SU-DHL-6 (cell line): ENCODE results near the gene FOXN3.

Experiments
- H2AFZ ChIP-seq: fragments of 200-600 bp; sonication (generic); 2 replicates; pipeline ENCODE4 v1.6.1; 2014; ENCODE audit warnings: low read depth, mild to moderate bottlenecking, moderate library complexity, mixed read lengths, antibody characterized with exemption, low read length; ENCODE audit not compliant: severe bottlenecking
- H3F3A ChIP-seq: fragments of 200-600 bp; shearing (Covaris generic); 2 replicates; pipeline ENCODE4 v1.6.0; 2016; ENCODE audit warnings: antibody characterized with exemption, mild to moderate bottlenecking; ENCODE audit not compliant: insufficient read depth
- H3K27ac ChIP-seq: fragments of 200-600 bp; sonication (generic); 2 replicates; pipeline ENCODE4 v1.5.1; 2016; ENCODE audit warnings: low read depth, mild to moderate bottlenecking, low read length, moderate library complexity, mixed read lengths
- H3K27me3 ChIP-seq: fragments of 200-600 bp; sonication (generic), shearing (Covaris generic); 2 replicates; pipeline ENCODE4 v1.6.0; 2014; ENCODE audit warnings: mild to moderate bottlenecking, low read length
- H3K36me3 ChIP-seq: fragments of 200-600 bp; sonication (generic); 2 replicates; pipeline ENCODE4 v1.6.1; 2014; ENCODE audit warnings: mild to moderate bottlenecking, low read length, mixed read lengths
- H3K4me2 ChIP-seq: fragments of 300-600, 200-600 bp; shearing (Covaris generic), sonication (generic); 2 replicates; pipeline ENCODE4 v1.6.0; 2014; ENCODE audit warnings: low read length, low read depth, mild to moderate bottlenecking; ENCODE audit not compliant: poor library complexity, severe bottlenecking
- H3K4me3 ChIP-seq: fragments of 200-600 bp; sonication (generic); 2 replicates; pipeline ENCODE4 v1.5.1; 2014; ENCODE audit warnings: antibody characterized with exemption, low read length, mild to moderate bottlenecking, mixed read lengths; ENCODE audit not compliant: insufficient read depth, poor library complexity, severe bottlenecking
- H3K79me2 ChIP-seq: fragments of 200-600 bp; sonication (generic); 2 replicates; pipeline ENCODE4 v1.6.1; 2014; ENCODE audit warnings: mild to moderate bottlenecking, low read length, moderate library complexity; ENCODE audit not compliant: insufficient read depth
- H3K9ac ChIP-seq: fragments of 200-600 bp; sonication (generic); 2 replicates; pipeline ENCODE4 v1.7.0; 2014; ENCODE audit warnings: mild to moderate bottlenecking, low read length
- H3K9me2 ChIP-seq: fragments of 200-600 bp; sonication (generic); replicated peaks from 2 replicates; pipeline ENCODE4 v1.6.1; 2014; ENCODE audit warnings: low read length; ENCODE audit not compliant: insufficient read depth
- H3K9me3 ChIP-seq: fragments of 200-600 bp; sonication (generic); 2 replicates; pipeline ENCODE4 v1.6.1; 2014; ENCODE audit warnings: low read length, mixed read lengths; ENCODE audit not compliant: insufficient read depth
- H4K20me1 ChIP-seq: fragments of 200-600 bp; sonication (generic); 2 replicates; pipeline ENCODE4 v1.6.1; 2014; ENCODE audit warnings: low read depth, mild to moderate bottlenecking, antibody characterized with exemption, low read length, moderate library complexity, mixed read lengths
- CTCF ChIP-seq: fragments of 200-600 bp; sonication (generic); IDR thresholded peaks from one replicate; pipeline ENCODE4 v1.5.1; 2017; ENCODE audit warnings: antibody characterized with exemption, mild to moderate bottlenecking, low read length, moderate library complexity; ENCODE audit not compliant: insufficient read depth, poor library complexity, severe bottlenecking
- EZH2phosphoT487 ChIP-seq: fragments of 200-600 bp; sonication (generic), shearing (Covaris generic); conservative IDR thresholded peaks from 2 replicates; pipeline ENCODE4 v1.6.1; 2018; ENCODE audit warnings: mild to moderate bottlenecking, antibody characterized with exemption, low read length, moderate library complexity, mixed read lengths

Gene FOXN3

GRCh38 chr14:89339158-89339557 is 77.9 kb downstream of the FOXN3 start:
- Histone ChIP-seq H4K20me1 (no peaks in the 10 kb centered on the region), H3K4me3 (no peak overlapping the region), H2AFZ (no peak overlapping the region), H3K79me2 (peaks cover 68% of the 10 kb centered on the region), H3K9me3 (no peaks in the 10 kb centered on the region), H3K27me3 (no peaks in the 10 kb centered on the region), H3K9me2 (no peaks in the 10 kb centered on the region), H3F3A (peaks cover 44% of the 10 kb centered on the region), H3K9ac (peak overlapping the region; percentile 52), H3K4me2 (peak overlapping the region; percentile 54), H3K27ac (peak overlapping the region; percentile 89), H3K36me3 (no peaks in the 10 kb centered on the region)
- no peak for TF ChIP-seq EZH2phosphoT487
- no peak for TF ChIP-seq CTCF

GRCh38 chr14:89336338-89336737 is 80.7 kb downstream of the FOXN3 start:
- Histone ChIP-seq H3F3A (peaks cover 37% of the 10 kb centered on the region), H2AFZ (no peak overlapping the region), H3K36me3 (no peaks in the 10 kb centered on the region), H3K4me2 (peak overlapping the region; percentile 53), H3K79me2 (peaks cover 65% of the 10 kb centered on the region), H3K27me3 (no peaks in the 10 kb centered on the region), H3K9ac (peak overlapping the region; percentile 34), H3K9me2 (no peaks in the 10 kb centered on the region), H3K4me3 (no peak overlapping the region), H3K9me3 (no peaks in the 10 kb centered on the region), H3K27ac (peak overlapping the region; percentile 89), H4K20me1 (no peaks in the 10 kb centered on the region)
- TF ChIP-seq EZH2phosphoT487 (no peak), CTCF (peak; percentile 62)

- Histone ChIP-seq H3K4me2 (peak overlapping the region; percentile 88), H3K79me2 (peaks cover 84% of the 10 kb centered on the region), H3K27ac (peak overlapping the region; percentile 94)
Measured at GRCh38 chr14:89332031-89332430, 85.0 kb downstream of the FOXN3 start.

More at GRCh38 chr14:89332031-89332430, 85.0 kb downstream of the FOXN3 start:
- Histone ChIP-seq H3K36me3 (no peaks in the 10 kb centered on the region), H3K9me3 (no peaks in the 10 kb centered on the region), H2AFZ (no peak overlapping the region), H3K4me3 (peak overlapping the region; percentile 35), H3K9me2 (no peaks in the 10 kb centered on the region), H3K27me3 (no peaks in the 10 kb centered on the region), H4K20me1 (no peaks in the 10 kb centered on the region), H3K9ac (peak overlapping the region; percentile 52), H3F3A (peaks cover 31% of the 10 kb centered on the region)
- TF ChIP-seq CTCF: no peak
- no peak for TF ChIP-seq EZH2phosphoT487
